RWPE2 (cell line): ENCODE data around the gene HSD17B1.

ENCODE experiments used
- ATAC-seq: fragments of 200-7000 bp; cut with Tn5 transposase; 3 replicates; pipeline ENCODE4 v1.9.1; 2021; ENCODE audit warnings: low read depth
- DNase-seq: peaks from one replicate; pipeline ENCODE4 v3.0.0-alpha.2; 2020; ENCODE audit warnings: low spot score
- H3K27ac ChIP-seq: fragments of 450-650 bp; 2 replicates; pipeline ENCODE4 v1.5.1; 2017; ENCODE audit warnings: mild to moderate bottlenecking; ENCODE audit not compliant: poor library complexity, severe bottlenecking
- H3K27me3 ChIP-seq: fragments of 250-450 bp; sonication (Bioruptor Pico); 2 replicates; pipeline ENCODE4 v1.5.1; 2021; ENCODE audit warnings: mild to moderate bottlenecking, moderate library complexity; ENCODE audit not compliant: insufficient read depth, poor library complexity, severe bottlenecking
- H3K36me3 ChIP-seq: fragments of 250-450 bp; sonication (Bioruptor Pico); 2 replicates; pipeline ENCODE4 v1.5.1; 2020; ENCODE audit warnings: low read depth, mild to moderate bottlenecking, moderate library complexity
- H3K4me1 ChIP-seq: fragments of 250-450 bp; sonication (Bioruptor Pico); 2 replicates; pipeline ENCODE4 v1.5.1; 2021; ENCODE audit warnings: mild to moderate bottlenecking, moderate library complexity; ENCODE audit not compliant: insufficient read depth, poor library complexity, severe bottlenecking
- H3K4me3 ChIP-seq: fragments of 250-450 bp; sonication (Bioruptor Pico); 2 replicates; pipeline ENCODE4 v1.5.1; 2021; ENCODE audit warnings: mild to moderate bottlenecking, moderate library complexity; ENCODE audit not compliant: severe bottlenecking
- H3K9me3 ChIP-seq: fragments of 250-450 bp; sonication (Bioruptor Pico); 2 replicates; pipeline ENCODE4 v1.5.1; 2021; ENCODE audit warnings: mild to moderate bottlenecking, moderate library complexity; ENCODE audit not compliant: severe bottlenecking
- TF ChIP-seq, protein P1 (sequence below): fragments of 450-650 bp; IDR thresholded peaks from one replicate; pipeline ENCODE4 v1.5.1; 2017; ENCODE audit warnings: mild to moderate bottlenecking, moderate library complexity; ENCODE audit not compliant: poor library complexity, severe bottlenecking

The HSD17B1 gene

DNA sequence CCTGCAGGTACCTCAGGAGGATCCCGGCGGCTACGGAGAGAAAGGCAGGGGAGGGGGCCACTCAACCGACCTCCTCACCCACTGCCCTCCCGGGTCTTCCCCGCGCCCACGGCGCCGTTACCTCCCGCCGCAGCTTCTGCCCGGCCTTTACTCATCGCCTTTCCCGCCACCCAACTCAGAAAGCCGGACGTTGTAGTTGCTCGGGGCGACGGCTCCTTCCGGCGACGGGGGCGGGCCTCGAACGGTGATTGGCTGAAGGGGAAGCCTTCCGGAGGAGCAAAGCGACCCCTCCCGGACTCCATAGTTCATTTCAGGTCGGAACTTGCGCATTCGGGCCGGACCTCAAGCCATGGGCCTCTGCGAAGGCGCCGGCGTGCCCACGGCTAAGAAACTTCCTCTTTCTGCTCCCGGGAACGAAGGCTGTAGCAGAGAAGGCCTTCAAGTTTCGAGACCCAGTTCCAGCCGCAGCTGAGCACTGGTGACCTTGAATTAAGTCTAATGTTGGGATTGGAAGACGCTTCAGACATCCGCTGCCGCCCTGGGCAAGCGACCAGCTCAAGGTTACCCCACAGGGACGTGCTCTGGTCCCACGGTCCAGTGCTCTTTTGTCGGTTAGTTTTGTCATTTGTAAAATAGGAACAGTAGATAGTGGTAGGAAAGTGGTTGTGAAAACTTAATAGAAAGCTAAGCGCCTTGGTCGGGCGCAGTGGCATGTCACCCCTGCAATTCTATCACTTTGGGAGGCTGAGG is 25.0 kb downstream of the HSD17B1 start, which contains the start of gene PSMC3IP:
Gene PSMC3IP, minus strand, starts transcription at position 198 of the 750 bp plus-strand sequence. Its CDS starts 43 bp downstream, at position 155.
- Histone ChIP-seq H3K4me1 (peaks cover 15% of the 10 kb centered on the region), H3K27ac (peak within 1 kb of the TSS; percentile 69), H3K9me3 (no peaks in the 10 kb centered on the region), H3K27me3 (no peaks in the 10 kb centered on the region), H3K36me3 (peaks cover 68% of the 10 kb centered on the region), H3K4me3 (peak within 1 kb of the TSS; percentile 63)
- TF ChIP-seq, protein P1, sequence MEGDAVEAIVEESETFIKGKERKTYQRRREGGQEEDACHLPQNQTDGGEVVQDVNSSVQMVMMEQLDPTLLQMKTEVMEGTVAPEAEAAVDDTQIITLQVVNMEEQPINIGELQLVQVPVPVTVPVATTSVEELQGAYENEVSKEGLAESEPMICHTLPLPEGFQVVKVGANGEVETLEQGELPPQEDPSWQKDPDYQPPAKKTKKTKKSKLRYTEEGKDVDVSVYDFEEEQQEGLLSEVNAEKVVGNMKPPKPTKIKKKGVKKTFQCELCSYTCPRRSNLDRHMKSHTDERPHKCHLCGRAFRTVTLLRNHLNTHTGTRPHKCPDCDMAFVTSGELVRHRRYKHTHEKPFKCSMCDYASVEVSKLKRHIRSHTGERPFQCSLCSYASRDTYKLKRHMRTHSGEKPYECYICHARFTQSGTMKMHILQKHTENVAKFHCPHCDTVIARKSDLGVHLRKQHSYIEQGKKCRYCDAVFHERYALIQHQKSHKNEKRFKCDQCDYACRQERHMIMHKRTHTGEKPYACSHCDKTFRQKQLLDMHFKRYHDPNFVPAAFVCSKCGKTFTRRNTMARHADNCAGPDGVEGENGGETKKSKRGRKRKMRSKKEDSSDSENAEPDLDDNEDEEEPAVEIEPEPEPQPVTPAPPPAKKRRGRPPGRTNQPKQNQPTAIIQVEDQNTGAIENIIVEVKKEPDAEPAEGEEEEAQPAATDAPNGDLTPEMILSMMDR: no peak
- ATAC-seq: peak; percentile 90
- peak; percentile 95 for DNase-seq

GRCh38 chr17:42578282-42578869 is 25.7 kb downstream of the HSD17B1 start:
- peaks cover 15% of the 10 kb centered on the region for H3K4me1 ChIP-seq
- no peaks in the 10 kb centered on the region for H3K27me3 ChIP-seq
- TF ChIP-seq, protein P1: peak; percentile 80
- H3K9me3 ChIP-seq: no peaks in the 10 kb centered on the region
- peak; percentile 62 for ATAC-seq
- no peak for DNase-seq
- peaks cover 68% of the 10 kb centered on the region for H3K36me3 ChIP-seq
- H3K27ac ChIP-seq: peak overlapping the region; percentile 69
- H3K4me3 ChIP-seq: peak overlapping the region; percentile 63

DNA sequence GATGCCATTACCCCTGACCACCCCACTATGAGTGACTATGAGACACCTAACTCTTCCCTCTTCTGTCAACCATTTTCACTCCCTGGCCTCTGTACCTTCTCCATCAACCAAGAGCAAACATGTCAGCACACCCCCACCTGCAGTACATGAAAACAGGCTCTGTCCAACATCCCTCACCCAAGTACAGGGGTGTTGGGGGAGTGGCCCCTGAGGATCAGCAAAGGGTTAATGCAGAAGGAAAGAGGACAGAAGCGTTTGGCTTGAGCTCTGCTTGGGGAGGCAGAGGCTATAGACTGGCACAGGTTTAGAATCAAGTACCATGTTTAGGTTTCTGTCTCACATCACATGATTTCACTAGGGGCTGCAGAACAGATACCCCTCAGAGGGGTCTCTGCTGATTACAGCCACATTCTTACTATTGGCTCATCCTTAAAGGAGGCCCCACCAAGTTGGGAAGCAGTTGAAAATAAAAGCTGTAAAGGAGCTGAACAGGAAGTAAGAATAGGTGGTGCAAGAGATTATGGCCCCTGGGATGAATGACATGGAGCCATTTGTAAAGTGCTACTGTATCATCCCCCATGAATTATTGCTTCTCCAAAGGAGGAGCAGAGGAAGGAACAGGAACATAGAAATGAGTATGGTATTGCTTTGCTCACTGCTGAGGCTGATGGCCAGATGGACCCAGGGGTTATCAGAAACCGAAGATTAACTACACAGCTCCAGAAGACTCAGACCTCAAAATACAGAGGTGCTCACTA is 27.2 kb downstream of the HSD17B1 start:
- DNase-seq (peak; percentile 1), ATAC-seq (no peak)
- Histone ChIP-seq H3K27ac (no peak overlapping the region), H3K4me3 (no peak overlapping the region), H3K27me3 (no peaks in the 10 kb centered on the region), H3K9me3 (no peaks in the 10 kb centered on the region), H3K4me1 (peaks cover 15% of the 10 kb centered on the region), H3K36me3 (peaks cover 68% of the 10 kb centered on the region)
- TF ChIP-seq, protein P1: no peak

DNA sequence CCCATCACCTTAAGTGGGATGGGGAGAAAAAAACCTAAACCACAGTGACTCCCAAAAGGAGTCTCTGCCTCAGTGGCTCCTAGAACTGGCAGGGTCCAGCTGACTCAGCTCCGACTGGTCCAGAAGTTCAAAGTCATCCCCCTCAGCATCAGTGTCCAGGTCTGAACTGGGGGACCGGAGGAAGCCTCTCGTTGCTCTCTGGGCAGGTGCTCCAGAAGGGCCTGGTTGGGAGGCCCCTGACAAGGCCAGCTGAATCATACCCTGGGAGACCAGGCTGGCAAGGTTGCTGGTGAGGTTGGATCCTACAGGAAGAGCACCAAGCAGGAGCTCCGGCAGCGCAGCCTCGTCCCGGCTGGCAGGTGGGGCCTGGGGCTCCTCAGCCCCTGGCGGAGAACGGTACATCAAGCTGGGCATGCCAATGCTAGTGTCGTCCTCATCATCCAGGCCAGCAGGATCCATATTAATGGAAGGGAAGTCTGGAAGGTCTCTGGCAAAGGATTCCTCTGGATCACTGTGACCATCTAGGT is 29.1 kb downstream of the HSD17B1 start:
- Histone ChIP-seq H3K9me3 (no peaks in the 10 kb centered on the region), H3K4me1 (peaks cover 13% of the 10 kb centered on the region), H3K27ac (no peak overlapping the region), H3K4me3 (no peak overlapping the region), H3K27me3 (no peaks in the 10 kb centered on the region), H3K36me3 (peaks cover 68% of the 10 kb centered on the region)
- TF ChIP-seq, protein P1: no peak
- no peak for DNase-seq
- ATAC-seq: no peak
